ENCODE results near the gene AP2S1.

- TF ChIP-seq CTCF (conservative IDR thresholded peaks at IDR 0.05; ENCODE audit: low read depth, low read length) (no peak), EZH2 (IDR thresholded peaks at IDR 0.05; ENCODE audit: borderline replicate concordance, low read depth, low read length, poor library complexity, severe bottlenecking) (no peak)
Measured at GRCh38 chr19:46880431-46880830, 29.8 kb upstream of the AP2S1 start.
